Suprapubic skin (tissue), 4 donors: ENCODE results near the gene LNX2.

ENCODE experiments used
- EP300 ChIP-seq: sonication (generic); formaldehyde crosslinking; IDR thresholded peaks from one replicate; pipeline ENCODE4 v1.6.1; 2017; ENCODE audit warnings: antibody characterized with exemption
- POLR2A ChIP-seq, 2 donors: fragments of 450-650 bp; IDR thresholded peaks; one replicate each; pipeline ENCODE4 v1.6.1; 2017; ENCODE audit warnings: antibody characterized with exemption in 2 of 2, mild to moderate bottlenecking in 2 of 2, moderate library complexity in 2 of 2
- POLR2AphosphoS5 ChIP-seq, 3 donors: sonication (generic); formaldehyde crosslinking; IDR thresholded peaks; one replicate each; pipeline ENCODE4 v1.6.1; 2017; ENCODE audit warnings: antibody characterized with exemption in 3 of 3
- TF ChIP-seq, protein P1 (sequence below), 2 donors: fragments of 200-600 bp in 1 of 2; fragments of 450-650 bp in 1 of 2; sonication (generic) in 1 of 2; IDR thresholded peaks; one replicate each; pipeline ENCODE4 v1.5.1; 2016 to 2019; ENCODE audit warnings: antibody characterized with exemption in 2 of 2, mild to moderate bottlenecking in 1 of 2, moderate library complexity in 1 of 2

DNA sequence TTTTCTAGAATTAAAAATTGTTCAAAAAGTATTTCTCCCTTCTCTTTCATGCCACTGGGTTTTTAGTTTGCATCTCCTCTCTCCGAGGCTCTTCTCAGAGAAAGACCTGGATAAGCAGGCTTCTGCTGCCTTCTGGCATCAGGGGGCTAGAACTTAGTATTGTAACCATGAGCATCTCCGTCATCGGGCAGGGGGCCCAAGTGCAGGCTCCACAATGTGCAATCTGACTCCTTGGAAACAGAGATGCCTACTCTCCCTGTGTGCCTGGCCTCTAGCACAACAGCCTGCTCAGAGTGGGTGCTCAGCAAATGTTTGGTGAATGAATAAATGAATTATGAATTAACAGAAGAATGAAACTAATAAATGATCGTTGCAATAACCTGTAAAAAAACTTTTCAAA is 124.3 kb downstream of the LNX2 start:
- TF ChIP-seq, protein P1, sequence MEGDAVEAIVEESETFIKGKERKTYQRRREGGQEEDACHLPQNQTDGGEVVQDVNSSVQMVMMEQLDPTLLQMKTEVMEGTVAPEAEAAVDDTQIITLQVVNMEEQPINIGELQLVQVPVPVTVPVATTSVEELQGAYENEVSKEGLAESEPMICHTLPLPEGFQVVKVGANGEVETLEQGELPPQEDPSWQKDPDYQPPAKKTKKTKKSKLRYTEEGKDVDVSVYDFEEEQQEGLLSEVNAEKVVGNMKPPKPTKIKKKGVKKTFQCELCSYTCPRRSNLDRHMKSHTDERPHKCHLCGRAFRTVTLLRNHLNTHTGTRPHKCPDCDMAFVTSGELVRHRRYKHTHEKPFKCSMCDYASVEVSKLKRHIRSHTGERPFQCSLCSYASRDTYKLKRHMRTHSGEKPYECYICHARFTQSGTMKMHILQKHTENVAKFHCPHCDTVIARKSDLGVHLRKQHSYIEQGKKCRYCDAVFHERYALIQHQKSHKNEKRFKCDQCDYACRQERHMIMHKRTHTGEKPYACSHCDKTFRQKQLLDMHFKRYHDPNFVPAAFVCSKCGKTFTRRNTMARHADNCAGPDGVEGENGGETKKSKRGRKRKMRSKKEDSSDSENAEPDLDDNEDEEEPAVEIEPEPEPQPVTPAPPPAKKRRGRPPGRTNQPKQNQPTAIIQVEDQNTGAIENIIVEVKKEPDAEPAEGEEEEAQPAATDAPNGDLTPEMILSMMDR (IDR thresholded peaks at IDR 0.05): no peak
- TF ChIP-seq POLR2A (IDR thresholded peaks at IDR 0.05) (no peak), POLR2AphosphoS5 (IDR thresholded peaks at IDR 0.05) (no peak), EP300 (no peak)
